GM12892 (cell line): ENCODE data around the gene MRPL40.

Experiments used
- POLR2A ChIP-seq: IDR thresholded peaks from 2 replicates; pipeline ENCODE4 v1.6.1; 2011; ENCODE audit warnings: low read depth, low read length, control low read depth
- POLR2AphosphoS5 ChIP-seq: IDR thresholded peaks from 2 replicates; pipeline ENCODE4 v1.6.1; 2011; ENCODE audit warnings: low read depth, low read length, control low read depth
- TAF1 ChIP-seq: IDR thresholded peaks from 2 replicates; pipeline ENCODE4 v1.6.1; 2011; ENCODE audit warnings: low read depth, mild to moderate bottlenecking, control low read depth, low read length, borderline replicate concordance

- TF ChIP-seq TAF1 (no peak), POLR2AphosphoS5 (no peak), POLR2A (no peak)
Observed at GRCh38 chr22:19387575-19387974, 44.8 kb upstream of the MRPL40 start.
